Measurements from ENCODE around the gene TAS2R39. TPM values are rescaled to one million over a fixed set of nuclear protein-coding genes. Genes with fewer than 3 reads are reported as not detected.

Gene TAS2R39
- polyA plus RNA-seq, 1 of the 3 experiments (the other 2 are of a cell fraction): not detected

GRCh38 chr7:143229054-143229790 is 46.0 kb downstream of the TAS2R39 start:
- no peak overlapping the region for H3K27ac ChIP-seq (ENCODE audit: low read depth in 2 of 2, low read length in 1 of 2)
- H2AFZ ChIP-seq (ENCODE audit: low read depth): peak overlapping the region; percentile 49; the same call in 1 of the 2 replicates
- CTCF ChIA-PET: interaction anchor here (1.6 to 4.4 kb wide), 3 partner anchors 11 to 14 kb away, joined by 9 to 22 read pairs (median 15); no protein-coding TSS in a partner anchor

GRCh38 chr7:143230602-143231457 is 47.6 kb downstream of the TAS2R39 start:
- 81% methylated on average over 2 of the region's 2 CpGs for WGBS (ENCODE audit: low lambda C conversion rate)
- H3K79me2 ChIP-seq (ENCODE audit: insufficient read depth): no peaks in the 10 kb centered on the region
- H3K27me3 ChIP-seq (ENCODE audit: insufficient read depth): no peaks in the 10 kb centered on the region
- no peaks in the 10 kb centered on the region for H3F3A ChIP-seq (replicated peaks; ENCODE audit: insufficient read depth)
- H3K4me1 ChIP-seq (ENCODE audit: control insufficient read depth in 1 of 2, insufficient read depth in 2 of 2, low read depth in 1 of 2, low read length in 1 of 2): peaks cover 2 to 4% of the 10 kb centered on the region in 2 experiments; a peak in 2 of 4 replicates
- ChIA-PET CTCF (interaction anchor here (0.7 to 1.6 kb wide), 3 partner anchors 9 to 10 kb away, joined by 3 to 9 read pairs (median 4); partner anchors contain the start of gene TAS2R40), POLR2A (no interaction called here)
- H3K27ac ChIP-seq (ENCODE audit: low read depth in 2 of 2, low read length in 1 of 2): no peak overlapping the region
- DNase-seq: no peak
- no peak overlapping the region for H3K9ac ChIP-seq
- no peak overlapping the region for H3K4me2 ChIP-seq
- H4K20me1 ChIP-seq (ENCODE audit: insufficient read depth): no peaks in the 10 kb centered on the region
- no peak overlapping the region for H3K4me3 ChIP-seq (ENCODE audit: low read depth in 2 of 2, low read length in 1 of 2)
- H3K36me3 ChIP-seq (replicated peaks in 1 of 2; ENCODE audit: control insufficient read depth in 1 of 2, insufficient read depth in 2 of 2, low read length in 1 of 2): no peaks in the 10 kb centered on the region
- H2AFZ ChIP-seq (ENCODE audit: low read depth): no peak overlapping the region
- H3K9me2 ChIP-seq: no peaks in the 10 kb centered on the region
- peaks cover 20% of the 10 kb centered on the region for H3K9me3 ChIP-seq
- no peak for TF ChIP-seq MXI1 (IDR thresholded peaks at IDR 0.05; ENCODE audit: low read depth, low read length)
- TF ChIP-seq RCOR1 (IDR thresholded peaks at IDR 0.05; ENCODE audit: low read length): no peak
- TF ChIP-seq FOXJ3 (CRISPR knock-in tag; IDR thresholded peaks at IDR 0.05): no peak
- no peak for TF ChIP-seq USF2 (IDR thresholded peaks at IDR 0.05; ENCODE audit: borderline replicate concordance, low read depth, low read length)

More at GRCh38 chr7:143229054-143229790, 46.0 kb downstream of the TAS2R39 start:
- H3K27me3 ChIP-seq (ENCODE audit: insufficient read depth): peaks cover 6% of the 10 kb centered on the region; the same call in 1 of the 2 replicates
- 23% methylated on average over 9 of the region's 9 CpGs for WGBS (ENCODE audit: low lambda C conversion rate)
- TF ChIP-seq TCF12 (IDR thresholded peaks at IDR 0.05) (0 out of 2 replicates have a peak, but pooled peaks have one; percentile 5), PBX3 (IDR thresholded peaks at IDR 0.05) (peak; percentile 49; the same call in 1 of the 2 replicates), RCOR1 (IDR thresholded peaks at IDR 0.05; ENCODE audit: low read length) (no peak)
- no peaks in the 10 kb centered on the region for H3F3A ChIP-seq (replicated peaks; ENCODE audit: insufficient read depth)
- H4K20me1 ChIP-seq (ENCODE audit: insufficient read depth): no peaks in the 10 kb centered on the region
- H3K4me3 ChIP-seq (ENCODE audit: low read depth in 2 of 2, low read length in 1 of 2): no peak overlapping the region
- H3K4me1 ChIP-seq (ENCODE audit: control insufficient read depth in 1 of 2, insufficient read depth in 2 of 2, low read depth in 1 of 2, low read length in 1 of 2): peaks cover 2 to 4% of the 10 kb centered on the region in 2 experiments; a peak in 2 of 4 replicates
- H3K9me2 ChIP-seq: no peaks in the 10 kb centered on the region
- H3K9ac ChIP-seq: no peak overlapping the region
- POLR2A ChIA-PET: no interaction called here
- peak overlapping the region; percentile 7; the same call in 1 of the 2 replicates for H3K4me2 ChIP-seq
- peaks cover 11% of the 10 kb centered on the region; the same call in 1 of the 2 replicates for H3K9me3 ChIP-seq
- H3K36me3 ChIP-seq (replicated peaks in 1 of 2; ENCODE audit: control insufficient read depth in 1 of 2, insufficient read depth in 2 of 2, low read length in 1 of 2): no peaks in the 10 kb centered on the region
- H3K79me2 ChIP-seq (ENCODE audit: insufficient read depth): no peaks in the 10 kb centered on the region
- DNase-seq: peak; percentile 17

Small RNA genes lying within 50 kb of the gene (small RNA-seq; reads per million reads assigned to genes)
- gene AC073342.3: 0 reads per million in 7 experiments

Other genes with a start within 250 kb of the TAS2R39 start
- not detected in 2 replicates for gene TRPV5, start 249.7 kb upstream of the TAS2R39 start, polyA plus RNA-seq (2012; rRNA removed)
- gene LLCFC1, start 243.9 kb upstream of the TAS2R39 start, polyA plus RNA-seq (2012; rRNA removed): not detected in 2 replicates
- gene KEL, start 221.1 kb upstream of the TAS2R39 start, polyA plus RNA-seq (2012; rRNA removed): 0.05 and 0.18 TPM in 2 replicates
- gene OR9A2, start 156.3 kb upstream of the TAS2R39 start, polyA plus RNA-seq (2012; rRNA removed): not detected in 2 replicates
- not detected in 2 replicates for gene OR6V1, start 131.1 kb upstream of the TAS2R39 start, polyA plus RNA-seq (2012; rRNA removed)
- gene PIP, start 51.3 kb upstream of the TAS2R39 start, polyA plus RNA-seq (2012; rRNA removed): not detected in 2 replicates
- gene TAS2R40, start 38.6 kb downstream of the TAS2R39 start, polyA plus RNA-seq (2012; rRNA removed): not detected in 2 replicates
- gene GSTK1, start 80.0 kb downstream of the TAS2R39 start, polyA plus RNA-seq (2012; rRNA removed): 299 and 354 TPM in 2 replicates
- 0.05 and 0.19 TPM in 2 replicates for gene TMEM139, start 101.5 kb downstream of the TAS2R39 start, polyA plus RNA-seq (2012; rRNA removed)
- gene CASP2, start 104.9 kb downstream of the TAS2R39 start, polyA plus RNA-seq (2012; rRNA removed): 19.7 and 22.3 TPM in 2 replicates
- 0.10 and 0.12 TPM in 2 replicates for gene CLCN1, start 132.7 kb downstream of the TAS2R39 start, polyA plus RNA-seq (2012; rRNA removed)
- 43.6 and 50.1 TPM in 2 replicates for gene FAM131B, start 179.3 kb downstream of the TAS2R39 start, polyA plus RNA-seq (2012; rRNA removed)
- 124 and 271 TPM in 2 replicates for gene ZYX, start 197.9 kb downstream of the TAS2R39 start, polyA plus RNA-seq (2012; rRNA removed)
- gene EPHA1, start 225.4 kb downstream of the TAS2R39 start, polyA plus RNA-seq (2012; rRNA removed): 0.26 and 0.49 TPM in 2 replicates

Measured in SK-N-SH (cell line).